GM18520 (cell line): ENCODE measurements around the gene PMP22.
"Not testable (repeated sequence)": the region's sequence is repeated elsewhere in the genome, so short reads cannot be mapped to it uniquely, and the experiment has no call there.

ENCODE experiments used
- ATAC-seq: cut with Tn5 transposase; IDR thresholded peaks from one replicate; pipeline ENCODE4 v1.9.1; 2021; ENCODE audit not compliant: unreplicated experiment

The PMP22 gene

DNA sequence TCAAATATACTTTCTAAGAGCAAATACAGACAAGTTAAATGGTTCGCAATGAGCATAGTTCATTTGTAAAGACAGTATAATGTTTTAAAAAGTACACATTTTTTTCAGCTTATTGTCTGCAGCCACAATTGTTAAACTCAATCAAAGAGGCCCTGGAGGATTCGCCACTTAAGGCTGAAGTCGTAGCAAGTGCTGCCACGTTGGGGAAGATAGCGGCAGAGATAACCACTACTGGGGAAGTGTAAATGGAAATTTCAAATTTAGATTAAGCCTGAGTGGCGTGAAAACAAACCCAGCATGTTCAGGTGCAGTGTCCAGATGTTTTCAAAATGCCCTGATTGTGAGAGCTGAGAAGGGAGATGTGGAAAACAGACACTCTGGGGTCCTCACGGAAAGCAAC lies 8.4 kb downstream of the PMP22 start:
- no peak for ATAC-seq

GRCh38 chr17:15255713-15256454 lies 9.2 kb downstream of the PMP22 start:
- no peak for ATAC-seq

- no peak for ATAC-seq
Observed at GRCh38 chr17:15250135-15250860, 14.8 kb downstream of the PMP22 start.

GRCh38 chr17:15249487-15249886 lies 15.6 kb downstream of the PMP22 start:
- no peak for ATAC-seq

DNA sequence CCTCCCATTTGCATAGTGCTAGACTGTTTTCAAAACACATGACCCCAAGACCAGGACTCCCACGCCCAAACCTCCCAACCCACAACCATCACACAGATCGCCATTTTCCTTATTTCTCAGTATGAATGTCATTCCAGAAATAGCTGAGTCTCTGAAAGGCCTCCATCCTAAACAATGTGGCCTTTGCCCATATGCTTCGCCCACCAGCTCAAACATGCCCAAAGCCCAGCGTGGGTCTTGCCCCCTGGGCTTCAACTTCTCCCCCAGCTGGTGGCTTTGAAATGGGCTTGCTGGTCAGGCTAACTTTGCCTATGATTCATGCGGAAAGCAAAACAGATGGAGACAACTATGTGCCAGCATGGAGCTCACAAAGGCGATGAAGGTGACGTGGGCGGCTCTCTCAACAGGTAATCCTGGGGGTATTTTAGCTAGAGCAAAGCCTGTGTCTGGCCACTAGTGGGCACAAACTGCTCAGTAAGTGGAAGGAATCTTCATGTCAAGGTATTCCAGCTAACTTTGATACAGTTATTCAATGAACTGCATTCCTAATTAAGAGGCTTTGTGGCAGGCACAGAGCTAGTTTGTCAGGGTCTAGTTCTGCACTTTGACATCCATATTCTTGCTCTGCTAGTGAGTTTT lies 17.1 kb downstream of the PMP22 start:
- ATAC-seq: no peak

GRCh38 chr17:15245054-15245453 lies 20.1 kb downstream of the PMP22 start:
- ATAC-seq: no peak

DNA sequence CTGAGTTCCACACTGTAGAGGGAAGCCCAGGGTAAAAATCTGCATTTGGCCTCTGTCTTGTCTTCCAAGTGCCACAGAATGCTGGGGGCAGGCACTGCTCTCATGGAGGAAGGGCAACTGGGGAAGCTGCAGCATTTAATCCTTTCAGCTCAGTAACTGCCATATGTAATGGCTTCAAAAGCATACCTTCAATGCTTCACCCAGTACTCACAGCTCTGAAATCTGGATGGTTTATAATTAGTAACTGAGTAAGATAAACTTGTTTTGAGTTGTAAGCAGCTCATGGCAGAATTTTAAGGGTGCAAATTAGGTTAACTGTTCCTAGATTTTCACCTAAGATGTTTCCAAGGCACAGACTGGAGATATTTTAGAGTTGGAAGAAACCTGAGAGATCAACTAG lies 24.5 kb downstream of the PMP22 start:
- no peak for ATAC-seq

DNA sequence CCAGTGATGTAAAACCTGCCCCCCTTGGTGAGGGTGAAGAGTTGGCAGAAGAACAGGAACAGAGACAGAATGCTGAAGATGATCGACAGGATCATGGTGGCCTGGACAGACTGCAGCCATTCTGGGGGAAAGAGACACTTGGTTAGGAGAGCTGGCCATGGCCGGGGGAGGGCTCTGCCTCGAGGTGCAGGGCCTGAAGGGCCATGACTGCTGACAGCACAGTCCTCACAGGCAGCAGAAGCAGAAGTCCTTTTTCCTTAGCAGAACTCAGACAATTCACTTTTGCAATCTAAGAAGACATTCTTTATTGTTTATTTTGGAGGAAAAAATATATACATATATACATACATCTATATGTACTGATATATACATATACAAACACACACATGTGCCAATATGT lies 25.6 kb downstream of the PMP22 start:
- no peak for ATAC-seq

DNA sequence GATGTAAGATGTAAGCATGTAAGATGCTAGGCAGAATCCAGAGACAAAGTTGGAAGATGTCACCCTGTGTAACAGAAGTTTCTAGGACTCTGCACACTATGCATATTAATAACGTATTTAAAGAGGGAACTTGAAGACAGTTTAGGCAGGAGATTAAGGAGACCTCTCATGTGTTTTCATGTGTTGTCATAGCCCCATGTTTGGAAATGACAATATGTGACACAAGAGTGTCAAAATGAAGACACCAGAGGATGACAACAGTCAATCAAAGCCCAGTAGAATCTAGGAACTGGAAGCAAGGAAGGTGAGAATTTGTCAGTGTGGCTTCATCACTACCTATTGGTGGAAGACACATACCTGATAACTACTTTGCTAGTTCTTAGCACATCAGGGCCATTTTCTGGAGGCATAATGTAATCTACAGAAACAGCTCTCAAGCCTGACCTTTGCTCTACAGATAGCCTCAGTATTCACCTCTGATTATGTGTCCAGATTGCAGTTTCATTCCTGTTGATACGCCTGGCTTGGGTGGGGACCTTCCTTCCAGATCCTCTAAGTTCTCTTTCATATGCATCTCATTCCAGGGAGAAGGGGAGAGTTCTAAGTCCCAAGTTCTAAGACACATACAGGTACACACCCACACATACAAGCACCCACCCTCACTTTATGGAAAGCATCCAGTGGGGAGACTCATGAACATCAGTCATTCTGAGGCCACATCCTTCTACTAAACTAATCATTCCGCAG lies 26.3 kb downstream of the PMP22 start:
- no peak for ATAC-seq

DNA sequence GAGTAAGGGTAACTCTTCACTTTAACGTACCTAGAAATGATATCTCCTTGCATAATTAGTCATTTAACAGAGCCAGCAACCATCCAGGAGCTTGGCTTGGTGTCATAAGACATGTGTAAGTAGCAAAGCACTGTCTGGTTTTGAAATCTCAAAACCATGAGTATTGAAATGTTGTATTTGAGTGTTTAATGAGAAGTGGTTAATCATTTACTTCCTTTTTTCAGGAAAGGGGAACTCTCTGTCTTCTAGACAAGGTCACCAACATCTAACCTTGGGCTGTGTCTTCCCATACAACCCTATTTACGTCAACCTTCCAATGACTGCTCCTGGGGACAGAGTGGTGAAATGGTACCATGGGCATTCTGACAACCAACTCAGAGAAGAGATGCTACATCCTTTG lies 27.1 kb downstream of the PMP22 start:
- no peak for ATAC-seq

DNA sequence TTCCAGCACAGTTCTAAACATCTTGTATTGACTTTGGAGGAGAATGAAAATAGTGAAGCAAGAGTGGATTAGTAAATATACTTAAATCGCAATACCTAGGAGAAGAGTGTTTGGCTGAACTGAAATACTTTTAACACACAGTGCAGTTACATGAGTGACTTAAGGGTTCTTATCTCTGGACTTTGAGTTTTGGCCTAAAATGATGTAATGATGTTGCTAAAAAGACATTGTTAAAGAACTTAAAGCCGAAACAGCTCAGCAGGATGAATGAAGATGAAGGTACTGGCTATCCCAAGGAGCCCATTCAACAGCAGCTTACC lies 28.1 kb downstream of the PMP22 start:
- ATAC-seq: no peak

GRCh38 chr17:15236281-15237105 lies 28.6 kb downstream of the PMP22 start:
- ATAC-seq: no peak

GRCh38 chr17:15233971-15234370 lies 31.2 kb downstream of the PMP22 start:
- no peak for ATAC-seq

DNA sequence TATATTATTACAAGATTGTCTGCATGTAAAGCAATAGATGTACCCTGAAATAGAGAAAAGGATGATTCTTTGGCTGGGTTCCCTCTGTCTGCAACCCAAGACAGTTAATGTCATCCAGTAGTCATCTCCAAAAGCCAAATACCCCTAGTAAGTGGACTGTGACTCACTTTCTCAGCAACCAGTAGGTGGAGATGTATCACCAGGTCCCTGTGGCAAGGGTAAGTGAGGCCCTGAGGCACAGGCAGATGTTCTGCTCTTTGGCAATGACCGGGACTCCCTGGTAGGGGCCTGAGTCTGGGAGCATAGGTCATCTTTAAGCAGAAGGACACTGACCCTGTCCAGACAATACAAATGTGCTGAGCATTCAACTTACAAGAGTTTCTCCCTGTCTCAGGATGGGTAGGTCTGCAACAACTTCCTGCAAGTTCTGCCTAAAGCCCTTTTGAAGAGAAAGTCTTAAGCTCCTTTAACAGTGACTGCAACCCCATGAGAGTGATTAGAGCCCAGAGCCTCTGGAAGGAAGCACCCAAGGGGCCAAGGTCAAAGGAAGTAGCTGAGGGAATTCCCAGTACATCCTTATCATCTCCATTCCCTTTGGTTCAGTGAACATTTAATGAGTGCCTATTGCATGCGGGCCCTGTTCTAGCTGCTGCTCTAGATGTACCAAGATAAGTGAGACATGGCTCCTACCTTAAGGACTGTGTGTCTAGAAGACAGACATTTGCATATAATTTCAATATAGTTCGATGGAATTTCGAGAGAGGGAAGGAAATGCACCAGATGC lies 31.9 kb downstream of the PMP22 start:
- no peak for ATAC-seq

- no peak for ATAC-seq
Observed at GRCh38 chr17:15232517-15232915, 32.6 kb downstream of the PMP22 start.

DNA sequence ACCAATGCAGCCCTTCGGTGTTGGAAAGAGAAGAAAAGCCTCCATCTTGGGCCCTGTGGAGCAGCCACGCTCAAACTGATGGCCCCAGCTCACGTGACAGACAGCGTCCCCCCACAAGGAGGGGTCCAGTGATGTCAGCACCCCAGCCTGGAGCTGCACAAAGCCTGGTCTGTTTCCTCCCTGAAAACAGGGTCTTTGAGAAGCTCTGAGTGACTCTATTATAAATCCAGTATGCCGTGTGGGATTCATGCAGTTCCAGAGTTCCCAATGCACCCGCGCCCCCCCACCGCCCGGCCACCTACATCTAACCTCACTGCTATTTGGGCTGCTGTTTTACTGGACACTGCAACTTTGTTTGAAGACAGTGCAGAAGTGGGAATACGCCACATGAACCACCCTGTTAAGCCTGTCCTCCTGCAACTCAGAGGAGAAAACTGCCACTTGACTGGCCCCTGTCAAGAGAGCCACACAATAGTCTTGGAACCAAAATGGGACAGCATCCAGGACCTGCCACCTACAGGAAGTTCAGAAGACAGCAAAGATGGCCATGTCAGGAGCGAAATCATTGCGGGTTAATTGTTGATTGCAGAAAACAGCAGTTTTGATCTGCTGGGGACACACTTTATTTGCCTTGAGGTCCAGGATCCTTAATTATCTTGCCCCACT lies 33.1 kb downstream of the PMP22 start:
- ATAC-seq: no peak

DNA sequence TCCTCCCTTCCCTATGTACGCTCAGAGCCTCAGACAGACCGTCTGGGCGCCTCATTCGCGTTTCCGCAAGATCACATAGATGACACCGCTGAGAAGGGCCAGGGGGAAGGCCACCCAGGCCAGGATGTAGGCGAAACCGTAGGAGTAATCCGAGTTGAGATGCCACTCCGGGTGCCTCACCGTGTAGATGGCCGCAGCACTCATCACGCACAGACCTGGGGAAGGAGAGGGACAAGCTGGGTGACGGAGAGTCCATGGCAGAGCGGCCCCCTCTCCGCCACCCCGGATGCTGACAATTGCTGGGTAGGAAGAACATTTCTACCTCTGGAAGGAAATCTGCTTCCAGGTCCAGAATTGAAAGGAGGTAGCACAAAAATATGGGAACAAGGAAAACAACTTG lies 34.3 kb downstream of the PMP22 start:
- ATAC-seq: no peak

- not testable (repeated sequence) for ATAC-seq
Observed at GRCh38 chr17:15221827-15222226, 43.3 kb downstream of the PMP22 start.

DNA sequence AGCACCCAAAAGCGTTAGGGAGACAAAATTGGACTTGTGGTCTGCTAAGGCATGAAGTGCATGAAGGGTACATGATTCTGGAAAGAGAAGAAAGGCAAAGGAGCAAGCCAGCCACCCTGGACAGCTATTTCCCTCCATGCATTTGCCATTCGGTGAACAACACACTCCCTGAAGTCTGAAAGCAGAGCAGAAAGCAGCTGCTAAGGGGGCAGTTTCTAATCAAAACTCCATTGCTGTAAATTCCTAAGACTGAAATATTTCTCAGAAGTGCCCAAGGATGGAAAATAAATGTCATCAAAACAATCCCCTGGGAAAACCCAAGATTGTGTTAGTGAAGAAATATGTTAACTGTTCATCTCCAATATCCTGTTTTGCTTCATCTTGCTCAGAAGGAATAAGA lies 44.3 kb downstream of the PMP22 start:
- no peak for ATAC-seq
